OCI-LY3 (cell line): ENCODE measurements around the gene RXRA.

Experiments
- H2AFZ ChIP-seq: fragments of 200-600, 300-600 bp; shearing (Covaris generic); 2 replicates; pipeline ENCODE4 v1.6.0; 2014; ENCODE audit warnings: antibody characterized with exemption, low read depth, low read length
- H3K27ac ChIP-seq: fragments of 200-600, 300-600 bp; sonication (generic); 2 replicates; pipeline ENCODE4 v1.5.1; 2014; ENCODE audit warnings: mild to moderate bottlenecking, low read length, moderate library complexity, mixed read lengths
- H3K27me3 ChIP-seq: fragments of 200-600, 300-600 bp; sonication (generic); 2 replicates; pipeline ENCODE4 v1.6.1; 2014; ENCODE audit warnings: low read depth, low read length, mixed read lengths
- H3K36me3 ChIP-seq: fragments of 200-600, 300-600 bp; sonication (generic); replicated peaks from 2 replicates; pipeline ENCODE3; 2014; ENCODE audit warnings: low read depth, low read length, mixed read lengths
- H3K4me1 ChIP-seq: fragments of 300-600, 200-600 bp; sonication (generic); 2 replicates; pipeline ENCODE4 v1.6.1; 2014; ENCODE audit warnings: low read length, mixed read lengths
- H3K4me2 ChIP-seq: fragments of 200-600, 300-600 bp; sonication (generic); 2 replicates; pipeline ENCODE4 v1.6.1; 2014; ENCODE audit warnings: low read length, mixed read lengths
- H3K4me3 ChIP-seq: fragments of 300-600, 200-600 bp; sonication (generic); 2 replicates; pipeline ENCODE4 v1.5.1; 2014; ENCODE audit warnings: antibody characterized with exemption, mild to moderate bottlenecking, low read length, moderate library complexity
- H3K79me2 ChIP-seq: fragments of 300-600, 200-600 bp; shearing (Covaris generic); 2 replicates; pipeline ENCODE4 v1.6.1; 2014; ENCODE audit warnings: mild to moderate bottlenecking, low read length, mixed read lengths
- H3K9ac ChIP-seq: fragments of 300-600, 200-600 bp; shearing (Covaris generic); 2 replicates; pipeline ENCODE4 v1.6.0; 2014; ENCODE audit warnings: mild to moderate bottlenecking, low read length, moderate library complexity
- H3K9me3 ChIP-seq: fragments of 200-600, 300-600 bp; shearing (Covaris generic); 2 replicates; pipeline ENCODE4 v1.6.1; 2014; ENCODE audit warnings: low read length, mixed read lengths; ENCODE audit not compliant: insufficient read depth
- H4K20me1 ChIP-seq: fragments of 200-600, 300-600 bp; sonication (generic); 2 replicates; pipeline ENCODE4 v1.6.1; 2016; ENCODE audit warnings: low read length, mixed read lengths; ENCODE audit not compliant: insufficient read depth
- EZH2phosphoT487 ChIP-seq: fragments of 200-600 bp; shearing (Covaris generic); IDR thresholded peaks from 2 replicates; pipeline ENCODE4 v1.6.1; 2018; ENCODE audit warnings: antibody characterized with exemption, mixed run types, low read depth
- TF ChIP-seq, protein P1 (sequence below): fragments of 200-600, 300-600 bp; sonication (generic); IDR thresholded peaks from 2 replicates; pipeline ENCODE4 v1.5.1; 2014; ENCODE audit warnings: antibody characterized with exemption, low read length, low read depth

The RXRA gene

DNA sequence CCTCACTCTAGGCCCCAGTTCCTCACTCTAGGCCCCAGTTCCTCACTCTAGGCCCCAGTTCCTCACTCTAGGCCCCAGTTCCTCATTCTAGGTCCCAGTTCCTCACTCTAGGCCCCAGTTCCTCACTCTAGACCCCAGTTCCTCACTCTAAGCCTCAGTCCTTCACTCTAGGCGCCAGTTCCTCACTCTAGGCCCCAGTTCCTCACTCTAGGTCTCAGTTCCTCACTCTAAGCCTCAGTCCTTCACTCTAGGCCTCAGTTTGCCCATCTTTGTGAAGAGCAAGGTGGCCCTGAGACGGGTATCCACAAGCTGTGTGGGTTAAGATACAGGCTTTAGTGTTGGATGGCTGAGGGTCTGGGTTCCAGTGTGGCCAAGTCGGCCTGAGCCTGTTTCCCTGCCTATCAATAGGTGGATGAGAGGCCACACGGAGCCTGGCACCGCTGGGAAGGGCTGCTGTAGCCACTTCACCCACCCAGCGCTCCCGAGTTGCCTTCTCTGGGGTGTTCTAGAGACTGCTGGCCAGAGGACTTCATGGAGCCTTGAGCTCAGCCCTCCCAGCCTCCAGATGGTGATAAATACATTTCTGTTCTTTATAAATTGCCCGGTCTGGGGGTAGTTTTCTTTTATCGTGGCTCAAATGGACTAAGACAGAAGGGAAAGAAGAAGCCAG, 150.2 kb downstream of the RXRA start:
- H2AFZ ChIP-seq: no peak overlapping the region
- H3K4me1 ChIP-seq: no peaks in the 10 kb centered on the region
- no peak for TF ChIP-seq EZH2phosphoT487
- TF ChIP-seq, protein P1, sequence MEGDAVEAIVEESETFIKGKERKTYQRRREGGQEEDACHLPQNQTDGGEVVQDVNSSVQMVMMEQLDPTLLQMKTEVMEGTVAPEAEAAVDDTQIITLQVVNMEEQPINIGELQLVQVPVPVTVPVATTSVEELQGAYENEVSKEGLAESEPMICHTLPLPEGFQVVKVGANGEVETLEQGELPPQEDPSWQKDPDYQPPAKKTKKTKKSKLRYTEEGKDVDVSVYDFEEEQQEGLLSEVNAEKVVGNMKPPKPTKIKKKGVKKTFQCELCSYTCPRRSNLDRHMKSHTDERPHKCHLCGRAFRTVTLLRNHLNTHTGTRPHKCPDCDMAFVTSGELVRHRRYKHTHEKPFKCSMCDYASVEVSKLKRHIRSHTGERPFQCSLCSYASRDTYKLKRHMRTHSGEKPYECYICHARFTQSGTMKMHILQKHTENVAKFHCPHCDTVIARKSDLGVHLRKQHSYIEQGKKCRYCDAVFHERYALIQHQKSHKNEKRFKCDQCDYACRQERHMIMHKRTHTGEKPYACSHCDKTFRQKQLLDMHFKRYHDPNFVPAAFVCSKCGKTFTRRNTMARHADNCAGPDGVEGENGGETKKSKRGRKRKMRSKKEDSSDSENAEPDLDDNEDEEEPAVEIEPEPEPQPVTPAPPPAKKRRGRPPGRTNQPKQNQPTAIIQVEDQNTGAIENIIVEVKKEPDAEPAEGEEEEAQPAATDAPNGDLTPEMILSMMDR: no peak
- H3K9me3 ChIP-seq: peaks cover 4% of the 10 kb centered on the region; the same call in 1 of the 2 replicates
- H3K79me2 ChIP-seq: no peaks in the 10 kb centered on the region
- no peaks in the 10 kb centered on the region for H3K36me3 ChIP-seq
- no peak overlapping the region for H3K9ac ChIP-seq
- H4K20me1 ChIP-seq: no peaks in the 10 kb centered on the region
- H3K27me3 ChIP-seq: no peaks in the 10 kb centered on the region
- H3K4me3 ChIP-seq: no peak overlapping the region
- H3K27ac ChIP-seq: peak overlapping the region; percentile 68
- H3K4me2 ChIP-seq: no peak overlapping the region

DNA sequence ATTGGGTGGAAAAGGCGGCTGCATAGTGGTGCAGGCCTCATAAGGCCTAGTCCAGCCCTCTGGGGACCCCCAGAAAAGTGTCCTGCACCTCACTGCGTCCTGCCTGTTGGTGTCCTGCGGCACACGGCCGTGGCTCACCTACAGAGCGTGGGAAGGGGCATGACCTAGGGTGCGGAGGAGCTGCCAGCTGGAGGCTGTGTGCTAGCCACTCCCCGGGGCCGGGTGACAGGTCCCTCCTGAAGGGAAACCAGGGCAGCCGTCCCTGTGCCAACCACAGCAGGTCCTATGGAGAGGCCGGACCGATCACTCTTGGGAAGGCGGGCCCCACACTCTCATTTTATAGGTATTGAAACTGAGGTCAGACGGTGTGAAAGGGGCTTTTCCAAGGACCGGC, 150.7 kb downstream of the RXRA start:
- H3K9me3 ChIP-seq: peaks cover 4% of the 10 kb centered on the region; the same call in 1 of the 2 replicates
- no peaks in the 10 kb centered on the region for H4K20me1 ChIP-seq
- no peak overlapping the region for H3K4me2 ChIP-seq
- no peaks in the 10 kb centered on the region for H3K4me1 ChIP-seq
- H3K36me3 ChIP-seq: no peaks in the 10 kb centered on the region
- no peak overlapping the region for H3K4me3 ChIP-seq
- no peak overlapping the region for H2AFZ ChIP-seq
- no peaks in the 10 kb centered on the region for H3K27me3 ChIP-seq
- no peak for TF ChIP-seq EZH2phosphoT487
- TF ChIP-seq, protein P1: no peak
- no peak overlapping the region for H3K9ac ChIP-seq
- peak overlapping the region; percentile 68; the same call in 1 of the 2 replicates for H3K27ac ChIP-seq
- no peaks in the 10 kb centered on the region for H3K79me2 ChIP-seq

DNA sequence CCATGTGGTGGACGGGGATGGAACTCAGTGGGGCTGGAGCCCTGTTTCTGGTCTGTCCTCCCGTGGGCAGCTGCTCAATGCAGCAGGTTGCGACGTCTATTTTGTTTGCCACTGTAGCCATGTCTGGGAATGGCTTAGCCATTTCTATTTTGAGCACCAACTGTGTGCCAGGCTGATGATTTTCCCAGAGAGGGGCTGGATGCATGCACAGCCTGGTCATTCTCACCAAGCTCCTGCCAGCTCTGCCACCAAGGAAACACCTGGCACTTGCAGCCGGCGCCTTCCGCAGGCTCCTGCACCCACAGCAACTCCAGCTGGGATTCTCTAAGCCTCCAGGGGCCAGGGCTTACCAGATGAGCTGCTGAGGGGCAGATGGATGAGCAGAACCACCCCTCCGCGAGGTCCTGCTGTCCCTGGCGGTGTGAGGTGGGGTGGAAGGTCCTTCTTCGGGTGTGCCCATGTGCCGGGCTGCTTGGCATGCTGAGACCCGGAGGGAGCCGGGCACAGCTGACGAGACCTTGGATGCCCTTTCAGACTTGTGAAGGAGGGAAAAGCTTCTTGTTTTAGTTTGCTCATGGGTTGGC, 151.2 kb downstream of the RXRA start:
- Histone ChIP-seq H3K9ac (no peak overlapping the region), H3K4me2 (no peak overlapping the region), H2AFZ (no peak overlapping the region), H3K36me3 (no peaks in the 10 kb centered on the region), H3K4me1 (no peaks in the 10 kb centered on the region), H3K9me3 (peaks cover 4% of the 10 kb centered on the region; the same call in 1 of the 2 replicates), H3K27ac (no peak overlapping the region), H3K27me3 (no peaks in the 10 kb centered on the region), H3K79me2 (no peaks in the 10 kb centered on the region), H3K4me3 (no peak overlapping the region), H4K20me1 (no peaks in the 10 kb centered on the region)
- TF ChIP-seq, protein P1: no peak
- no peak for TF ChIP-seq EZH2phosphoT487

DNA sequence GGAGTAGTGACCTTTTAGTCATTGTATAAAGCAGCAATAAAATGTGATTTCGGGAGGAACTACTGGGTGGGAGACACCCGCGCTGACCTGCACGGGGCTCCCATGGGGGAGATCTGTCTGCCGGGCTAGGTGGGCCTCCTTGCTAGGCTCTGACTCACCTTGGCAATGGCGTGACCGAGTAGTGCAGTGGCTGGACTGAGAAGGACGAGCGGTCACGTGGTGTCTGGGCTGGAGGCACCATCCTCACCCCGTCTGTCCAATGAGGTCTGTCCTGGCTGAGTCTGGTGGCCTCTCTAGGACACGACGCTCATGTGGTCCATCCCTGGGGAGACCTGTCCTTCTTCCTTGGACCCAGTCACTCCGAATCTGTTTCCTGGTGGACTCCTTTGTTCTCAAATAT, 151.7 kb downstream of the RXRA start:
- Histone ChIP-seq H3K4me2 (no peak overlapping the region), H3K9me3 (peaks cover 2% of the 10 kb centered on the region; the same call in 1 of the 2 replicates), H2AFZ (no peak overlapping the region), H3K79me2 (no peaks in the 10 kb centered on the region), H3K27me3 (no peaks in the 10 kb centered on the region), H3K36me3 (no peaks in the 10 kb centered on the region), H3K27ac (no peak overlapping the region), H4K20me1 (no peaks in the 10 kb centered on the region), H3K4me1 (no peaks in the 10 kb centered on the region), H3K9ac (no peak overlapping the region), H3K4me3 (no peak overlapping the region)
- TF ChIP-seq, protein P1: no peak
- TF ChIP-seq EZH2phosphoT487: no peak
